Measurements from ENCODE around the gene NAA40.

GRCh38 chr11:63911876-63912275 is 26.9 kb upstream of the NAA40 start:
- TF ChIP-seq CTCF (conservative IDR thresholded peaks at IDR 0.05; ENCODE audit: low read depth in 2 of 2): no peak
- no peak for TF ChIP-seq ZNF331 (CRISPR knock-in tag; IDR thresholded peaks at IDR 0.05; ENCODE audit: low read depth)
- TF ChIP-seq EZH2 (IDR thresholded peaks at IDR 0.05; ENCODE audit: low read depth, unreplicated experiment): no peak
- TF ChIP-seq CREB1 (CRISPR knock-in tag; IDR thresholded peaks at IDR 0.05; ENCODE audit: low read depth): no peak
- TF ChIP-seq POLR2AphosphoS5 (IDR thresholded peaks at IDR 0.05; ENCODE audit: low read depth): no peak
- TF ChIP-seq EZH2phosphoT487 (IDR thresholded peaks at IDR 0.05; ENCODE audit: unreplicated experiment): no peak
- TF ChIP-seq STAT1 (IDR thresholded peaks at IDR 0.05; ENCODE audit: unreplicated experiment): no peak
- no peak for TF ChIP-seq REST (IDR thresholded peaks at IDR 0.05; ENCODE audit: unreplicated experiment)
- no peak for TF ChIP-seq ETS1 (IDR thresholded peaks at IDR 0.05)
- no peak for TF ChIP-seq JUNB (IDR thresholded peaks at IDR 0.05; ENCODE audit: unreplicated experiment)
- TF ChIP-seq, protein P1, sequence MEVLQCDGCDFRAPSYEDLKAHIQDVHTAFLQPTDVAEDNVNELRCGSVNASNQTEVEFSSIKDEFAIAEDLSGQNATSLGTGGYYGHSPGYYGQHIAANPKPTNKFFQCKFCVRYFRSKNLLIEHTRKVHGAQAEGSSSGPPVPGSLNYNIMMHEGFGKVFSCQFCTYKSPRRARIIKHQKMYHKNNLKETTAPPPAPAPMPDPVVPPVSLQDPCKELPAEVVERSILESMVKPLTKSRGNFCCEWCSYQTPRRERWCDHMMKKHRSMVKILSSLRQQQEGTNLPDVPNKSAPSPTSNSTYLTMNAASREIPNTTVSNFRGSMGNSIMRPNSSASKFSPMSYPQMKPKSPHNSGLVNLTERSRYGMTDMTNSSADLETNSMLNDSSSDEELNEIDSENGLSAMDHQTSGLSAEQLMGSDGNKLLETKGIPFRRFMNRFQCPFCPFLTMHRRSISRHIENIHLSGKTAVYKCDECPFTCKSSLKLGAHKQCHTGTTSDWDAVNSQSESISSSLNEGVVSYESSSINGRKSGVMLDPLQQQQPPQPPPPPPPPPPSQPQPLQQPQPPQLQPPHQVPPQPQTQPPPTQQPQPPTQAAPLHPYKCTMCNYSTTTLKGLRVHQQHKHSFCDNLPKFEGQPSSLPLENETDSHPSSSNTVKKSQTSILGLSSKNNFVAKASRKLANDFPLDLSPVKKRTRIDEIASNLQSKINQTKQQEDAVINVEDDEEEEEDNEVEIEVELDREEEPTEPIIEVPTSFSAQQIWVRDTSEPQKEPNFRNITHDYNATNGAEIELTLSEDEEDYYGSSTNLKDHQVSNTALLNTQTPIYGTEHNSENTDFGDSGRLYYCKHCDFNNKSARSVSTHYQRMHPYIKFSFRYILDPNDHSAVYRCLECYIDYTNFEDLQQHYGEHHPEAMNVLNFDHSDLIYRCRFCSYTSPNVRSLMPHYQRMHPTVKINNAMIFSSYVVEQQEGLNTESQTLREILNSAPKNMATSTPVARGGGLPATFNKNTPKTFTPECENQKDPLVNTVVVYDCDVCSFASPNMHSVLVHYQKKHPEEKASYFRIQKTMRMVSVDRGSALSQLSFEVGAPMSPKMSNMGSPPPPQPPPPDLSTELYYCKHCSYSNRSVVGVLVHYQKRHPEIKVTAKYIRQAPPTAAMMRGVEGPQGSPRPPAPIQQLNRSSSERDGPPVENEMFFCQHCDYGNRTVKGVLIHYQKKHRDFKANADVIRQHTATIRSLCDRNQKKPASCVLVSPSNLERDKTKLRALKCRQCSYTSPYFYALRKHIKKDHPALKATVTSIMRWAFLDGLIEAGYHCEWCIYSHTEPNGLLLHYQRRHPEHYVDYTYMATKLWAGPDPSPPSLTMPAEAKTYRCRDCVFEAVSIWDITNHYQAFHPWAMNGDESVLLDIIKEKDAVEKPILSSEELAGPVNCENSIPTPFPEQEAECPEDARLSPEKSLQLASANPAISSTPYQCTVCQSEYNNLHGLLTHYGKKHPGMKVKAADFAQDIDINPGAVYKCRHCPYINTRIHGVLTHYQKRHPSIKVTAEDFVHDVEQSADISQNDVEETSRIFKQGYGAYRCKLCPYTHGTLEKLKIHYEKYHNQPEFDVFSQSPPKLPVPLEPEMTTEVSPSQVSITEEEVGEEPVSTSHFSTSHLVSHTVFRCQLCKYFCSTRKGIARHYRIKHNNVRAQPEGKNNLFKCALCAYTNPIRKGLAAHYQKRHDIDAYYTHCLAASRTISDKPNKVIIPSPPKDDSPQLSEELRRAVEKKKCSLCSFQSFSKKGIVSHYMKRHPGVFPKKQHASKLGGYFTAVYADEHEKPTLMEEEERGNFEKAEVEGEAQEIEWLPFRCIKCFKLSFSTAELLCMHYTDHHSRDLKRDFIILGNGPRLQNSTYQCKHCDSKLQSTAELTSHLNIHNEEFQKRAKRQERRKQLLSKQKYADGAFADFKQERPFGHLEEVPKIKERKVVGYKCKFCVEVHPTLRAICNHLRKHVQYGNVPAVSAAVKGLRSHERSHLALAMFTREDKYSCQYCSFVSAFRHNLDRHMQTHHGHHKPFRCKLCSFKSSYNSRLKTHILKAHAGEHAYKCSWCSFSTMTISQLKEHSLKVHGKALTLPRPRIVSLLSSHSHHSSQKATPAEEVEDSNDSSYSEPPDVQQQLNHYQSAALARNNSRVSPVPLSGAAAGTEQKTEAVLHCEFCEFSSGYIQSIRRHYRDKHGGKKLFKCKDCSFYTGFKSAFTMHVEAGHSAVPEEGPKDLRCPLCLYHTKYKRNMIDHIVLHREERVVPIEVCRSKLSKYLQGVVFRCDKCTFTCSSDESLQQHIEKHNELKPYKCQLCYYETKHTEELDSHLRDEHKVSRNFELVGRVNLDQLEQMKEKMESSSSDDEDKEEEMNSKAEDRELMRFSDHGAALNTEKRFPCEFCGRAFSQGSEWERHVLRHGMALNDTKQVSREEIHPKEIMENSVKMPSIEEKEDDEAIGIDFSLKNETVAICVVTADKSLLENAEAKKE (CRISPR knock-in tag; IDR thresholded peaks at IDR 0.05): no peak

Data from GM23338 (cell line).